HG02763 (cell line): ENCODE results near the gene CCL13.

Experiments
- ATAC-seq: cut with Tn5 transposase; IDR thresholded peaks from one replicate; pipeline ENCODE4 v1.9.1; 2021; ENCODE audit warnings: mild to moderate bottlenecking, moderate library complexity; ENCODE audit not compliant: unreplicated experiment

CCL13 gene

DNA sequence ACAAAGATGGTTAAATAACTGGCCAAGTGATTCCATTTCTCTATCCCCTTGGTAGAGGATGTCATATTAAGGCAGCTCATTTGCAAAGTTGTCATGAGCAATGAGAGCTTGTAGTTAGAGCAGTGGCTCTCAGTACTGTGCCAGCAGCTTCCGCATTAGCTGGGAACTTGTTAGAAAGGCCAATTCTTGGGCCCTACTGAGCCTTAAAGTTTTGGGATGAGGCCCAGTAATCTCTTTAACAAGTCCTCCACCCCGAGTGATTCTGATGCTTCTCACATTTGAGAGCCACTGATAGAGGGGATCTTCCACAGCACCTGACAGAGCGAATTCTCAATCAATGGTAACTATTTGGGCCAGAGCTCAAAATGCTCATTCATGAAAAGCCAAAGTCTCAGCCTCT lies 26.9 kb downstream of the CCL13 start:
- no peak for ATAC-seq

DNA sequence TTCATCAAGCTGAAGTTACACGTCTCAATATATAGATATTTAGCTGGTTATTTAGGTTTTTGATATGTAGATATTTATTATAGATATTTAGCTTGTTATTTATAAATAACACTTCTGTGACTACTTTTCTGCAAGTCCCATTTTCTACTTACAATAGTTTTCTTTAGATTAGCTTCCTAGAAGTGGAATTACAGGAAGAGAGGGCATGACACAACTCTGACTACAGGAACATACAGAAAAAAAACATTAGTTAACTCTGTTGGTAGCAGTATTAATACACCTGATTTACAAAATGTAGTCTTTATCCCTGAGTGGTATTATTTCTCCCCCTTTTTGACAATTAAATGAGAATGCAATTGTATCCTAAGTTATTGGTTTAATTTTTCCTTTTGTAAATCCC lies 28.0 kb downstream of the CCL13 start:
- ATAC-seq = no peak

DNA sequence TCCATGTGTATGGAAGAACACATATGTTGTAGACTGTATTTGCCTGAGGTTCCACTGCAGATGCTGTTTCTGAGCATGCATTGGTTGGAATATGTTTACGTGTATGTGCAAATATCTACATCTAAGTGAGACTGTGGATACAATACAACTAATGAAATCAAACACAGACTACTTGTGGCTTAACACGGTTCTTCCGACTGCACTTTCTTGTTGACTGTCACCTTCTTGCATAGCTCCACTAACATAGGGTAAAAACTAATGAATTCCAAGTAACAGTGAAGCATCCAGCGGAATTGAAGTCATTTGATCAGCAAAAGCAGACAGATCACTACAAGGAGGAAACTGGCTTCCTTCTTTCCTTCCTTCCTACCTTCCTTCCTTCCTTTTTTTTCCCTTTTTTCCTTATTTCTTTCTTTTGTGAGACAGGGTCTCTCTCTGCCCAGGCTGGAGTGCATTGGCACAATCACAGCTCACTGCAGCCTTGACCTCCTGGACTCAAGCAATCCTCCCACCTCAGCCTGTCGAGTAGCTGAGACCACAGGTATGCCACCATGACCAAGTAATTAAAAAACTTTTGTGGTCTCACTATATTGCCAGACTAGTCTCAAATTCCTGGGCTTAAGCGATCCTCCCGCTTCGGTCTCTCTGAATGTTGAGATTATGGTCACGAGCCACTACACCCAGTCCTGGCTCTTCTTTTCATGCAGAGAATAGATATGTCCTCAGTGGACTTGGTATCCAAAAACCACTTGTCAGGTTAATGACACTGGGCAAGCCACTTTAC lies 28.7 kb downstream of the CCL13 start:
- ATAC-seq = no peak

DNA sequence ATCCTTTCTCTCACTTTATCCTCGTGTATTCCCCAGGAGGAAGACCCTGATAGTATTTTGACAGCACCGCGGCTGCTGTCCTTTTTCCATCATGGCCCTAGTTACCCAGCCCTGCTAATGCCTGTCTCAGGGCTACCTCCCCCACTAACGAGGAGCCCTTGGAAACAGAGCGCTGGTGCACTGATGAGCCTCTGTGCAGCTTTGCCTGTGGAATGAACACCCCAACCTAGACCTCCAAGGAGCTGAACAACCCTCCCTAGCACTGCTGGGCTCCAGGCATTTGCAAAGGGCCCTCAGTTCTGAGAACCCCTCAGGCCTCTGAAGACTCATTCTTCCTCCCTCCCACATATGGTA lies 30.0 kb downstream of the CCL13 start:
- no peak for ATAC-seq

- no peak for ATAC-seq
Observed at GRCh38 chr17:34386697-34387550, 30.6 kb downstream of the CCL13 start.

DNA sequence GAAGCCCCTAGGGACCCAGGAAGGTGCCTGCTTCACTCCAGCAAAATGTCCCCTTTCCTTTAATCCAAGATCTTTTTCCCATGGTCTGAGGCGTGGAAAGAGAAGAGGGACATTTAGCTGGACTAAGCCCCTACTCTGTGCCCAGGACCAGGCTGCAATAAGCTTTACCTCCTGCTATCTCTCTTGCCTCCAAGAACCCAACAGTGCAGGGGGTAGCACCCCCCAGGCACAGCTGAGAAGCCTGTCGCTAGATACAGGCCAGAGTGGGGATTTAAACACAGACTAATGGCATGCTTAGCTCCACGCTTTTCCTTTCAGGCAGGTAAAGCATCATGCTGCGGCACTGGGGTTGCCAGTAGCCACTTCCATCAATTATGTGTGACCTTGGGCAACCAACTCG lies 31.3 kb downstream of the CCL13 start:
- ATAC-seq = no peak

DNA sequence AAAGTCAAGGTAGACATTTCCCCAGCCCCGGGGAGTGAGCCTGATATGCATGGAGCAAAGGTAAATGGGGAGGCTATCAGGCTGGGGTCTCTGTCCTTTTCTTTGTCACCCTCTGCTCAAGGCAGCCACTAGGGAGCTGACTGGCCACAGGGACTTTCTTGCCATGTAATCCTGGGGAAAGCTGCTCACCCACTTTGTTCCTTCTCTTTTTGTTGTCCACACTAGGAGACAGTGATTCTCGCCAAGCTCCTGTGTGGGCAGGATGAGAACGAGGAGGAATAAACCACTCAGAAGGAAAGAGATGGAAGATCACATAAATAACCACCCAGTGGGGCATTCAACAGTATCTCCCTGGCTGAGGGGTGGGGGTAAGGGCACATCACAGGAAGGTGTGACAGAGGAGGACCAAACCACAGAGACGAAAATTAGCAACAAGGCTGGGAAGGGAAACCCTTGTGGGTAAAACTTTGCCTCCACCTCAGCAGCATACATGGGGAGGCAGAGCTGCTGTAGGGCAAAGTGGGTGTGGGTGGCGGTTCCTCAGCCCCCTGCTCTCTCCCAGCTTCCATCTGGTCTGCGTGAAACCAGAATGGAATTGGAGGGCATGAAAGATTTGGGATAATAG lies 33.0 kb downstream of the CCL13 start:
- no peak for ATAC-seq

DNA sequence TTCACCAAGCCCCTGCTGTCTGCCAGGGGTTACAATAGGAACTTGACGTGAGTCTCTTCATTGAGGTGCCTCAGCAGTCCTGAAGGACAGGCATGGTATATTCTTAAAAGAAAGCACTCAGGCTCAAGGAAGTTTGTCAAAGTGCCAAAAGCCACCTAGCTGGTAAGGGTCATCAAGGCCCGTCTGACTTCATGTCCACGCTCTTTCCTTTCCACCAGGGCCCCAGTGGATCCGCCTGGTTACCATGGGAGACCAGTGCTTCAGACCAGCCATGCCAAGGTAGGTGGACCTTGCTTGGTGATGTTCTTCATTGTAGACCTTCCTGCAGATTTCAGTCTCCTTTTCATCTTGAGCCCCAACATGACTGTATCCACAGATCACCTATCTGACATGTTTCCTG lies 34.4 kb downstream of the CCL13 start:
- ATAC-seq = no peak

DNA sequence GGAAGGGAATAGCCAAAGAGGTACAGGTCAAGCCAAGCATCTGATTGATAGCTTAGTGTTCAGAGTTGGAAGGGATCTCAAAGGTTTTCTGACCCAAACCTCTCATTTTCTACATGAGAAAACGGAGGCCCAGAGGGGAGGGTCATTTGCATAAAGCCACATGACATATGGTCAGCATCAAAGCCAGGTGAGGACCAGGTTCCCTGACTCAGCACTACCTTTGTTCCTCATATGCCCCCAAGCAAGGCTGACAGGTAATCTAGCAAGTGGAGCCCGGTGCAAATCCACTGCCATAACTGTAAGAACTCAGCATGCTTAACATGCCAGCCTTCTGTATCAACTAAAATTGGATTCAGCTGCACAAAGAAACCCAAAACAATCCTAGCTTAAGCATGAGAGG lies 35.0 kb downstream of the CCL13 start:
- ATAC-seq = no peak

- ATAC-seq = no peak
Observed at GRCh38 chr17:34393401-34393800, 37.1 kb downstream of the CCL13 start.

GRCh38 chr17:34397265-34397664 lies 41.0 kb downstream of the CCL13 start:
- ATAC-seq = no peak

- no peak for ATAC-seq
Observed at GRCh38 chr17:34398990-34399389, 42.7 kb downstream of the CCL13 start.

DNA sequence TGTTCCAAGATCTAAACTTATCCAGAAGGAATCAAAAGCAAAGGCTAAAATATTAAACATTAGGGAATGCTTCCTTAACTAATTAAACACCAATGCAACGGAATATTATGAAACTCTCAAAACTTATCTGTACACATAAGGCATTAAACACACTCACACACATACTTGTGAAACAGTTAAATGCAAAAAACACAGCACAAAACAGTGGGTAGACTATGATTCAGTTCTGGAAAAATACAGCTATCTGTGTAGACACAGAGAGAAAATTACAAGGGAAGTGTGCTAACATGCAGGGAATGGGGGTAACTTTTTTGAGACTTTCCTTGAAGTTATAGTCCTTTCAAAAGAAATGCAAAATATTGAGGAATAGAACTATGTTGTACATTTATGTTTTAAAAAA lies 43.4 kb downstream of the CCL13 start:
- ATAC-seq = no peak

- ATAC-seq = no peak
Observed at GRCh38 chr17:34400301-34400931, 44.1 kb downstream of the CCL13 start.

- no peak for ATAC-seq
Observed at GRCh38 chr17:34401165-34401564, 44.9 kb downstream of the CCL13 start.

DNA sequence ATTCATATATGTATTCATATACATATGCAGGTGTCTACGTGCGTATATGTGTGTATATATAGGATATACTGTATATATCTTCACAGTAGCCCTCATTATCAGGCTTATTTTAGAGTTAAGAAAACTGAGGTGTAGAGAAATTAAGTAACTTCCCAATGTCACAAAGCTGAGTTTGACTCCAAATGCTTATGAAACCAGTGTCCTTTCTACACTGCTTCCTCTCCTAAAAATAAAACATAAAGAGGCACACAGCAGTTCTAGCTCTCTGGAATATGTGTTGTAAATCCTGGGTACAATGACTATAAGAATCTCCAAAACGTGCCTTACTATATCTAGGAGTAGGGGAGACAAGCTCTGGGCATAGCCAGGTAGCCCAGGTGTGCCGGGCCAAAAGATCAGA lies 46.7 kb downstream of the CCL13 start:
- ATAC-seq = no peak

- no peak for ATAC-seq
Observed at GRCh38 chr17:34406226-34406625, 49.9 kb downstream of the CCL13 start.
